Measurements from ENCODE around the gene VRK3.
"Not testable (repeated sequence)": the region's sequence is repeated elsewhere in the genome, so short reads cannot be mapped to it uniquely, and the experiment has no call there.

The VRK3 gene

GRCh38 chr19:50025022-50025793, at the start of gene VRK3:
TSS of gene VRK3 (minus strand) at chr19:50025372. CDS start at chr19:50016162, 9,210 bp downstream.
- peak; percentile 91 to 99 (median 96) for DNase-seq (ENCODE audit: low read depth in 3 of 3, low spot score in 1 of 3)

GRCh38 chr19:50068382-50068781, 43.2 kb upstream of the VRK3 start:
- DNase-seq (ENCODE audit: low read depth in 3 of 3, low spot score in 1 of 3): not testable (repeated sequence)

- DNase-seq (ENCODE audit: low read depth in 3 of 3, low spot score in 1 of 3): no peak
Measured at GRCh38 chr19:50067575-50067974, 42.4 kb upstream of the VRK3 start.

- DNase-seq (ENCODE audit: low read depth in 3 of 3, low spot score in 1 of 3): no peak
Measured at GRCh38 chr19:50065938-50066337, 40.8 kb upstream of the VRK3 start.

GRCh38 chr19:50061650-50062049, 36.5 kb upstream of the VRK3 start:
- DNase-seq (ENCODE audit: low read depth in 3 of 3, low spot score in 1 of 3): no peak

- DNase-seq (ENCODE audit: low read depth in 3 of 3, low spot score in 1 of 3): no peak
Measured at GRCh38 chr19:50060107-50060506, 34.9 kb upstream of the VRK3 start.

- DNase-seq (ENCODE audit: low read depth in 3 of 3, low spot score in 1 of 3): no peak
Measured at GRCh38 chr19:50059045-50059444, 33.9 kb upstream of the VRK3 start.

- DNase-seq (ENCODE audit: low read depth in 3 of 3, low spot score in 1 of 3): no peak
Measured at GRCh38 chr19:50058425-50058824, 33.3 kb upstream of the VRK3 start.

- no peak for DNase-seq (ENCODE audit: low read depth in 3 of 3, low spot score in 1 of 3)
Measured at GRCh38 chr19:50053119-50053518, 27.9 kb upstream of the VRK3 start.

- DNase-seq (ENCODE audit: low read depth in 3 of 3, low spot score in 1 of 3): no peak
Measured at GRCh38 chr19:50051964-50052363, 26.8 kb upstream of the VRK3 start.

- not testable (repeated sequence) for DNase-seq (ENCODE audit: low read depth in 3 of 3, low spot score in 1 of 3)
Measured at GRCh38 chr19:50051228-50051895, 26.2 kb upstream of the VRK3 start.

GRCh38 chr19:50050406-50051227, 25.4 kb upstream of the VRK3 start:
- peak; percentile 45 to 71 (median 49) for DNase-seq (ENCODE audit: low read depth in 3 of 3, low spot score in 1 of 3)

- no peak for DNase-seq (ENCODE audit: low read depth in 3 of 3, low spot score in 1 of 3)
Measured at GRCh38 chr19:50047671-50048070, 22.5 kb upstream of the VRK3 start.

GRCh38 chr19:50046649-50047503, 21.7 kb upstream of the VRK3 start:
- DNase-seq (ENCODE audit: low read depth in 3 of 3, low spot score in 1 of 3): peak in 2 of 3 donors; percentile 30 to 49

- DNase-seq (ENCODE audit: low read depth in 3 of 3, low spot score in 1 of 3): no peak
Measured at GRCh38 chr19:50044922-50045321, 19.8 kb upstream of the VRK3 start.

- DNase-seq (ENCODE audit: low read depth in 3 of 3, low spot score in 1 of 3): no peak
Measured at GRCh38 chr19:50043967-50044366, 18.8 kb upstream of the VRK3 start.

- DNase-seq (ENCODE audit: low read depth in 3 of 3, low spot score in 1 of 3): no peak
Measured at GRCh38 chr19:50042363-50043024, 17.3 kb upstream of the VRK3 start.

- no peak for DNase-seq (ENCODE audit: low read depth in 3 of 3, low spot score in 1 of 3)
Measured at GRCh38 chr19:50040967-50041366, 15.8 kb upstream of the VRK3 start.

GRCh38 chr19:50039968-50040367, 14.8 kb upstream of the VRK3 start:
- DNase-seq (ENCODE audit: low read depth in 3 of 3, low spot score in 1 of 3): no peak

- no peak for DNase-seq (ENCODE audit: low read depth in 3 of 3, low spot score in 1 of 3)
Measured at GRCh38 chr19:50036908-50037307, 11.7 kb upstream of the VRK3 start.

Measured in stimulated activated CD4-positive, alpha-beta T cell treated with anti-CD3 and anti-CD28 coated beads, TNF-alpha, amount 100 ng/mL, for 1 hour (primary cell).